Choroid plexus epithelial cell (primary cell): ENCODE data around the gene AIRE.

Source experiments
- DNase-seq: peaks from one replicate; pipeline ENCODE4 v3.0.0-alpha.2; 2010; ENCODE audit warnings: low read depth
- H3K4me3 ChIP-seq: 2 replicates; pipeline ENCODE4 v1.5.1; 2011; ENCODE audit warnings: low read depth, mild to moderate bottlenecking, control low read depth, low read length, moderate library complexity
- CTCF ChIP-seq: conservative IDR thresholded peaks from 2 replicates; pipeline ENCODE4 v1.5.1; 2011; ENCODE audit warnings: low read depth, mild to moderate bottlenecking, control low read depth, inconsistent platforms, low read length, moderate library complexity

Gene AIRE

DNA sequence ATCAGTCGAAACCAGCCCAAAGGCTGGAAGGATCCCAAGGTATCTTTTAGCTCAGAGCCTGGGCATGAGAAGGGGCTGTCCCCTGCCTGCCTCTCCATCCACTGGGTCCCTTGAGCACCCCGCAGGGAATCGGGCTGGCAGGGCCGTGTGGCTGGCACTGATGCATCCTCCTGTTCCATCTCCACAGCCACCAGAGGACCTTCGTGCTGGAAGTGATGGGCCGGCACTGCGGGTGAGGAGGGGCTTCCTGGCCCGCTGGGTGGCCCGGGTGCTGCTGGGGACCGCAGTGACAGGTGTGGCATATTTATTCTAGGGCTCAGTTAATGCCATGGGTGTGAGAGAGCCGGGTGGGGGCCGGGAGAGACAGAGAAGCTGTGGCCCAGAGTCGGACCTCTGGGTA is 27.8 kb downstream of the AIRE start:
- H3K4me3 ChIP-seq: no peak overlapping the region
- no peak for DNase-seq
- no peak for TF ChIP-seq CTCF

GRCh38 chr21:44314128-44314527 is 28.5 kb downstream of the AIRE start:
- DNase-seq: no peak
- H3K4me3 ChIP-seq: no peak overlapping the region
- TF ChIP-seq CTCF: no peak

- DNase-seq: no peak
- no peak for TF ChIP-seq CTCF
- no peak overlapping the region for H3K4me3 ChIP-seq
Observed at GRCh38 chr21:44314561-44314960, 28.9 kb downstream of the AIRE start.

GRCh38 chr21:44315691-44316203 is 30.1 kb downstream of the AIRE start:
- TF ChIP-seq CTCF: no peak
- DNase-seq: no peak
- H3K4me3 ChIP-seq: no peak overlapping the region

GRCh38 chr21:44316277-44316900 is 30.7 kb downstream of the AIRE start:
- H3K4me3 ChIP-seq: no peak overlapping the region
- no peak for DNase-seq
- no peak for TF ChIP-seq CTCF

- DNase-seq: no peak
- no peak for TF ChIP-seq CTCF
- no peak overlapping the region for H3K4me3 ChIP-seq
Observed at GRCh38 chr21:44317241-44317782, 31.6 kb downstream of the AIRE start.

- no peak for TF ChIP-seq CTCF
- no peak for DNase-seq
- no peak overlapping the region for H3K4me3 ChIP-seq
Observed at GRCh38 chr21:44317871-44318270, 32.2 kb downstream of the AIRE start.
